Gastrocnemius medialis (tissue), 4 donors: ENCODE data around the gene CARD14.

Experiments used
- CTCF ChIP-seq, 5 experiments: fragments of 450-650 bp in 3 of 5; fragments of 200-600 bp in 2 of 5; sonication (generic) in 2 of 5; IDR thresholded peaks in 4 of 5; conservative IDR thresholded peaks in 1 of 5; 1 replicate in 4 of 5; 2 replicates in 1 of 5; pipeline ENCODE4 v1.5.1; 2016 to 2019; ENCODE audit warnings: antibody characterized with exemption in 5 of 5, mild to moderate bottlenecking in 3 of 5, moderate library complexity in 3 of 5
- POLR2A ChIP-seq, 2 donors: fragments of 450-650 bp; IDR thresholded peaks; one replicate each; pipeline ENCODE4 v1.6.1; 2017; ENCODE audit warnings: antibody characterized with exemption in 2 of 2, mild to moderate bottlenecking in 2 of 2, moderate library complexity in 2 of 2

- TF ChIP-seq POLR2A (IDR thresholded peaks at IDR 0.05) (no peak), CTCF (IDR thresholded peaks at IDR 0.05 in 4 of 5, conservative IDR thresholded peaks at IDR 0.05 in 1 of 5) (no peak)
Measured at GRCh38 chr17:80153004-80153403, 16.8 kb upstream of the CARD14 start.
